ENCODE results near the gene MINK1. TPM values are rescaled to one million over a fixed set of nuclear protein-coding genes. Genes with fewer than 3 reads are reported as not detected.

MINK1 gene
- total RNA-seq, 4 donors from 2014 or later, result 29.3 to 48.6 (median 46.4) TPM

DNA sequence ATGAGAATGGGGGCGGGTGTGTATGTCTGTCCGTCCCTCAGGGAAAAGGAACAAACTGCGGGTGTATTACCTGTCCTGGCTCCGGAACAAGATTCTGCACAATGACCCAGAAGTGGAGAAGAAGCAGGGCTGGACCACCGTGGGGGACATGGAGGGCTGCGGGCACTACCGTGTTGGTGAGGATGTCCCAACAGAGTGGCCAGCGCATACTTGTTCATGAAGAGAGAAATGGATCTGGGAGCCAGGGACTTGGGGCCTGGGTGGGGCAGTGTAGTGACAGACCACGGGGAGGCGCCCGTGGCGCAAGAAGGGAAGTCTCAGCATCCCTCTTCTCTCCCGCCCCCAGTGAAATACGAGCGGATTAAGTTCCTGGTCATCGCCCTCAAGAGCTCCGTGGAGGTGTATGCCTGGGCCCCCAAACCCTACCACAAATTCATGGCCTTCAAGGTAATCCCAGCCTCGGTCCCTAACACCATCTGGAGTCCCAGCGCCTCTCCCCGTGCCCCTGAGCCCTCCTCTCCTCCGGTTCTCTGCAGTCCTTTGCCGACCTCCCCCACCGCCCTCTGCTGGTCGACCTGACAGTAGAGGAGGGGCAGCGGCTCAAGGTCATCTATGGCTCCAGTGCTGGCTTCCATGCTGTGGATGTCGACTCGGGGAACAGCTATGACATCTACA is 62.7 kb downstream of the MINK1 start:
- H3K9me3 ChIP-seq, result no peaks in the 10 kb centered on the region
- H3K27me3 ChIP-seq, result peaks cover 25% of the 10 kb centered on the region
- peaks cover 0 to 26% (median 11%) of the 10 kb centered on the region in 3 donors for H3K4me1 ChIP-seq
- H3K4me3 ChIP-seq, result no peak overlapping the region
- no peak overlapping the region for H3K27ac ChIP-seq
- WGBS, 2 donors (ENCODE audit: low coverage in 1 of 2), result 67 to 72% methylated on average over 12 to 16 of the region's 27 CpGs
- TF ChIP-seq, protein P1, sequence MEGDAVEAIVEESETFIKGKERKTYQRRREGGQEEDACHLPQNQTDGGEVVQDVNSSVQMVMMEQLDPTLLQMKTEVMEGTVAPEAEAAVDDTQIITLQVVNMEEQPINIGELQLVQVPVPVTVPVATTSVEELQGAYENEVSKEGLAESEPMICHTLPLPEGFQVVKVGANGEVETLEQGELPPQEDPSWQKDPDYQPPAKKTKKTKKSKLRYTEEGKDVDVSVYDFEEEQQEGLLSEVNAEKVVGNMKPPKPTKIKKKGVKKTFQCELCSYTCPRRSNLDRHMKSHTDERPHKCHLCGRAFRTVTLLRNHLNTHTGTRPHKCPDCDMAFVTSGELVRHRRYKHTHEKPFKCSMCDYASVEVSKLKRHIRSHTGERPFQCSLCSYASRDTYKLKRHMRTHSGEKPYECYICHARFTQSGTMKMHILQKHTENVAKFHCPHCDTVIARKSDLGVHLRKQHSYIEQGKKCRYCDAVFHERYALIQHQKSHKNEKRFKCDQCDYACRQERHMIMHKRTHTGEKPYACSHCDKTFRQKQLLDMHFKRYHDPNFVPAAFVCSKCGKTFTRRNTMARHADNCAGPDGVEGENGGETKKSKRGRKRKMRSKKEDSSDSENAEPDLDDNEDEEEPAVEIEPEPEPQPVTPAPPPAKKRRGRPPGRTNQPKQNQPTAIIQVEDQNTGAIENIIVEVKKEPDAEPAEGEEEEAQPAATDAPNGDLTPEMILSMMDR (IDR thresholded peaks at IDR 0.05), result no peak
- TF ChIP-seq POLR2A (IDR thresholded peaks at IDR 0.05) (no peak), POLR2AphosphoS5 (IDR thresholded peaks at IDR 0.05) (no peak), EP300 (IDR thresholded peaks at IDR 0.05) (no peak)
- peaks cover 0 to 69% of the 10 kb centered on the region in 2 donors for H3K36me3 ChIP-seq
- ATAC-seq, result no peak

DNA sequence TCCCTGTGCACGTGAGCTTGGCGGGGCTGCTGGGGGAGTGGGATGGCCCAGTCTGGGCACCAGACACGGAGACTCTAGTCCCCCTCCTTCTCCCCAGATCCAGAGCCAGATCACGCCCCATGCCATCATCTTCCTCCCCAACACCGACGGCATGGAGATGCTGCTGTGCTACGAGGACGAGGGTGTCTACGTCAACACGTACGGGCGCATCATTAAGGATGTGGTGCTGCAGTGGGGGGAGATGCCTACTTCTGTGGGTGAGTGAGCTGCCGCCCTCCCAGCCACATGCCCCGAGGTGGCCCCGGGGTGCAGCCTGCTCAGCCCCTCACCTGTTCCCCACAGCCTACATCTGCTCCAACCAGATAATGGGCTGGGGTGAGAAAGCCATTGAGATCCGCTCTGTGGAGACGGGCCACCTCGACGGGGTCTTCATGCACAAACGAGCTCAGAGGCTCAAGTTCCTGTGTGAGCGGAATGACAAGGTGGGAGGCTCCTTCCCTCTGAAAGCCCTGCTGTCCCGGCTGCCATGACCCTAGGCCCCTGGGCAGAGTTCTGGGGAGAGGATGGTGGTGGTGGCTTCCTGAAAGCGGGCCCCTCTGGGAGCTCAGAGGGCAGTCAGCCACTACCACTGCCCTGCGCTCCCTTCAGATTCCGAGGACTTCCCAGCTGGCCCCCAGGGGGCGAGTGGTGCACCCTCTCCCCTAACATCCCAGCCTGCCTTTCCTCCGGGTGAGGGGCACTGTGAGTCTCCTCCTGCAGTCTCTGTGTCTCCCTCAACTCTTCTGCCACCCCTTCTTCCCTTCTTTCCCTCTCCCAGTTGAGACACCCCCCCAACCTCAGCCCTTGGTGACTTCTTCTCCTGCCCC is 63.4 kb downstream of the MINK1 start:
- Histone ChIP-seq H3K27ac (no peak overlapping the region), H3K36me3 (peaks cover 0 to 62% of the 10 kb centered on the region in 2 donors), H3K4me1 (peaks cover 0 to 30% (median 11%) of the 10 kb centered on the region in 3 donors), H3K4me3 (no peak overlapping the region), H3K27me3 (peaks cover 32% of the 10 kb centered on the region), H3K9me3 (no peaks in the 10 kb centered on the region)
- 86% methylated on average over 2 to 4 of the region's 27 CpGs for WGBS, 2 donors (ENCODE audit: low coverage in 1 of 2)
- no peak for ATAC-seq
- TF ChIP-seq EP300 (IDR thresholded peaks at IDR 0.05) (no peak), POLR2AphosphoS5 (IDR thresholded peaks at IDR 0.05) (no peak), POLR2A (IDR thresholded peaks at IDR 0.05) (no peak)
- TF ChIP-seq, protein P1 (IDR thresholded peaks at IDR 0.05), result no peak

DNA sequence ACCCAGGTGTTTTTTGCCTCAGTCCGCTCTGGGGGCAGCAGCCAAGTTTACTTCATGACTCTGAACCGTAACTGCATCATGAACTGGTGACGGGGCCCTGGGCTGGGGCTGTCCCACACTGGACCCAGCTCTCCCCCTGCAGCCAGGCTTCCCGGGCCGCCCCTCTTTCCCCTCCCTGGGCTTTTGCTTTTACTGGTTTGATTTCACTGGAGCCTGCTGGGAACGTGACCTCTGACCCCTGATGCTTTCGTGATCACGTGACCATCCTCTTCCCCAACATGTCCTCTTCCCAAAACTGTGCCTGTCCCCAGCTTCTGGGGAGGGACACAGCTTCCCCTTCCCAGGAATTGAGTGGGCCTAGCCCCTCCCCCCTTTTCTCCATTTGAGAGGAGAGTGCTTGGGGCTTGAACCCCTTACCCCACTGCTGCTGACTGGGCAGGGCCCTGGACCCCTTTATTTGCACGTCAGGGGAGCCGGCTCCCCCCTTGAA is 64.1 kb downstream of the MINK1 start:
- peaks cover 36% of the 10 kb centered on the region for H3K27me3 ChIP-seq
- WGBS, 2 donors (ENCODE audit: low coverage in 1 of 2), result 65 to 80% methylated on average over 1 to 8 of the region's 10 CpGs
- ATAC-seq, result no peak
- no peak overlapping the region for H3K4me3 ChIP-seq
- peaks cover 0 to 55% of the 10 kb centered on the region in 2 donors for H3K36me3 ChIP-seq
- H3K9me3 ChIP-seq, result no peaks in the 10 kb centered on the region
- H3K4me1 ChIP-seq, result peaks cover 0 to 35% (median 11%) of the 10 kb centered on the region in 3 donors
- H3K27ac ChIP-seq, result no peak overlapping the region
- no peak for TF ChIP-seq POLR2A (IDR thresholded peaks at IDR 0.05)
- no peak for TF ChIP-seq EP300 (IDR thresholded peaks at IDR 0.05)
- TF ChIP-seq, protein P1 (IDR thresholded peaks at IDR 0.05), result no peak
- TF ChIP-seq POLR2AphosphoS5 (IDR thresholded peaks at IDR 0.05), result no peak

DNA sequence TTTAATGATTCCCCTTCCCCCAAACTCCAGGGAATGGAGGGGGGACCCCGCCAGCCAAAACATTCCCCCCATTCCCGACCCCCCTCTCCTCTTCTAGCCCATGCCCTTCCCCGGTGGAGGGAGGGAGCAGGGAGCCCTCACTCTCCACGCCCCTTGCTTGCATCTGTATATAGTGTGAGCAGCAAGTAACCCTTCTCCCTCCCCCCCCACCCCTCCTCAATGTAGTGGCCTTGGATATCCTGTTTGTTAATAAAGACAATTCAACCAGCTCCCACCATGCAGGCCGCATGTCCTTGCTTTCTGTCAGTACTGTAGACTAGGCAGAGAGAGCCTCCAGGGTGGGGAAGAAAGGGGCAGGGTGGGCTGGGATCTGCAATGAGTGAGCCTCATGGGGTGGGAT is 64.6 kb downstream of the MINK1 start:
- H3K36me3 ChIP-seq, result peaks cover 0 to 50% of the 10 kb centered on the region in 2 donors
- no peak for ATAC-seq
- no peaks in the 10 kb centered on the region for H3K9me3 ChIP-seq
- H3K27ac ChIP-seq, result no peak overlapping the region
- H3K4me1 ChIP-seq, result peaks cover 0 to 37% (median 11%) of the 10 kb centered on the region in 3 donors
- peaks cover 36% of the 10 kb centered on the region for H3K27me3 ChIP-seq
- no peak overlapping the region for H3K4me3 ChIP-seq
- TF ChIP-seq, protein P1 (IDR thresholded peaks at IDR 0.05), result no peak
- 100% methylated on average over 1 of the region's 5 CpGs; no CpG with 5 or more reads in 1 of the 2 donors for WGBS, 2 donors (ENCODE audit: low coverage in 1 of 2)

Measured in gastroesophageal sphincter (tissue), 4 donors.